Activated CD4-positive, CD25-positive, alpha-beta regulatory T cell treated with anti-CD3 and anti-CD28 coated beads, Interleukin-2, amount 50 U/mL, for 72 hours (primary cell): ENCODE data around the gene HSD17B12.

Source experiments
- DNase-seq: peaks from one replicate; pipeline ENCODE4 v3.0.0; 2021

Gene HSD17B12

DNA sequence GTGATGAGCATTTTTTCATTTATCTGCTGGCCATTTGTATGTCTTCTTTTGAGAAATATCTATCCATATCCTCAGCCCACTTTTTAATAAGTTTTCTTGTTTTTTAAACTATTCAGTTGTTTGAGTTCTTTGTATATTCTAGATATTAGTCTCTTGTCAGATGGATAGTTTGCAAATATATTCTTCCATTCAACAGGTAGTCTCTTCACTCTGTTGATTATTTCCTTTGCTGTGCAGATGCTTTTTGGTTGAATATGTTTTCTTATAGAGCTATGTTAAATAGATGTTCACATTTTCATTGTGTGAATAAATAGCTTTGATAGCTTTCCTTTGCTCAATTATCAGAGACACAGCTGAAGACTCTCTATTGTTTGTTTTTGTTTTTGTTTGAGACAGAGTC, 131.9 kb downstream of the HSD17B12 start:
- no peak for DNase-seq

DNA sequence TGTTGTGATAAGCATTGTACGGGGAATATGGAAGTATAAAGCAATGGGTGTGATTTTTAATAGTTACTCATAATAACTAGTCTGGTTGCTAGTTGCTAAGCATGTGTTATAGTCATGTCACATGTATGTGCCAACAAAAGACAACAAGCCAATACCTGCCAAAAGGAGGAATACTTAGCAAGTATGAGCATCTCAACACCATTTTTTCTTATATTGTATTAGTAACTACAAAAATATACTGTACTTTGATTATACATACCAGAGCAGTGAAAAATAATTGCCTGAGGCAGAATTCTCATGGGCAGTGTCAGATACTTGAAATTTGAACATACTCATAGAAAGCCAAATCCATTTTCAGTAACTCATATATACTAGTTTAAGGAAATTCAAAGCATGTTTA, 137.7 kb downstream of the HSD17B12 start:
- DNase-seq: no peak

DNA sequence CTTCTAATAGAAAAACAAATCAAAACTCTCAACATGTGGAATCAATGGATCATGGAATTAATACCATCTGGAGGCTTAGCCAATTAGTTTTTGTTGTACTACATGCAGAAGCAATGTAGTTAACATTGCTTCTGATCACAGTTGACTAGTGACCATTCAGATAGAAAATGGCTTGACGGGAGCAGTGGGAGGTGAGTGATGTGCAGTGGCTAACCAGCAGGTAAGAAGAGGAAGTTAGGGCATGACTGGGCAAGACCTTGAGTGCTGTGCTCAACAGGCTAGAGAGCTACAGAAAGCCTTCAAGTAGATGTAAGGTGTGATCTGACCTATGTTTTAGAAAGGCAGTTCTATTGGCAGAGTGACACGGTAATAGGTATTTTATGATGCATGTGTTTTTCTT, 139.4 kb downstream of the HSD17B12 start:
- no peak for DNase-seq

DNA sequence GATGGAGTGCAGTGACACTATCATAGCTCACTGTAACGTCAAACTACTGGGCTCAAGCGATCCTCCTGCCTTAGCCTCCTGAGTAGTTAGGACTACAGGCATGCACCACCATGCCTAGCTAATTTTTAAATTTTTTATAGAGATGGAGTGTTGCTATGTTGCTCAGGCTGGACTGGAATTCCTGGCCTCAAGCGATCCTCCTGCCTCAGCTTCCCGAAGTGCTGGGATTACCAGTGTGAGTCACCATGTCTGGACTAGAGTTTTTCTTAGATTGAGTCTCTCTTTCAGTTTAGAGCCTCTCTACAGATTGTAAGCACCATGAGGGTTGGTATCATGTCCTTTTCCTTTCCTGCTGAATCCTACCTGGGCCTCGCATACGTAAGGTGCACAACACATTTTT, 142.8 kb downstream of the HSD17B12 start:
- no peak for DNase-seq

DNA sequence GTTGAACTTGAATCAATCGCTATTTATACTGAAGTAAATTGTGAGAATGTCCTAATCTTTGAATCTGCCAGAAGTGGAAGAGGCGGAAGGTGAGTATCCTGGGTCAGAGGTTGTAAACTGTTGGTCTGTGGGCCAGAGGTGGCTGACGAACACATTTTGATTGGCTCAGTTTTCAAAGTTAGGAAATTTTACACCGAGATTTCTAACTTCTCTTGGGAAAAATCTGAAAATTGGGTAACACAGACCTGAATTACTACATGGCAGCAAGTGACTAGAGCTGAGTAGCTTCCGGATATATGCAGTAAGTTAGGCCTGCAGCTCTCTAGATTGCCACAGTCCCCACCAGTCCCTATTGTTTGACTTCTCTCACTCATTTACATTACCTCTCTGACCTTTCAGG, 143.3 kb downstream of the HSD17B12 start:
- no peak for DNase-seq

DNA sequence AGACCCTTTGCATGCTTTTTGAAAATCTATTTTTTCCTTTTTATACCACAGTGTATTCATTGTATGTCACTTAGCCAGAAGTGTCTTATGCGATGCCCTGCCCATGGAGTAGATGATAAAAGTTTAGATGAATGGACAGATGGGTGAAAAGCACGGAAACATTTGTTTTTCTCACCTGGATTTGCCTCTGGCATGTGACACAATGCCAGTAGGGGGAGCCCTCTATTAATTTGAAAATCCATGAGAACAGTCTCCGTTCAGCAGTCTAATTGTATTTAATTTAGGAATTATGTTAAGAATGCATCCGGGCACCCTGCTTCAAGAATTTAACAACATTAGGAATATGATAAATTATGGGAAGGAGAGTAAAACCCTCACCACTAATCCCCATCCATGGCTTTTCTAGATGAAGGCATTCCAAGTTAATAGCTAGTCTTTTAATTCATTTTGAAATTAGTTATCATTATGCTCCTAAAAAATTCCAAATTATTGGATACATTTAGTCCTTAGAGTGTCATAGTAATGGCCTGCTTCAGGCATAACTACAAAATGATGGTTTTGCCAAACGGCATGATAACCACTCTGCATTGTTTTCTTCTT, 144.8 kb downstream of the HSD17B12 start:
- DNase-seq: no peak

DNA sequence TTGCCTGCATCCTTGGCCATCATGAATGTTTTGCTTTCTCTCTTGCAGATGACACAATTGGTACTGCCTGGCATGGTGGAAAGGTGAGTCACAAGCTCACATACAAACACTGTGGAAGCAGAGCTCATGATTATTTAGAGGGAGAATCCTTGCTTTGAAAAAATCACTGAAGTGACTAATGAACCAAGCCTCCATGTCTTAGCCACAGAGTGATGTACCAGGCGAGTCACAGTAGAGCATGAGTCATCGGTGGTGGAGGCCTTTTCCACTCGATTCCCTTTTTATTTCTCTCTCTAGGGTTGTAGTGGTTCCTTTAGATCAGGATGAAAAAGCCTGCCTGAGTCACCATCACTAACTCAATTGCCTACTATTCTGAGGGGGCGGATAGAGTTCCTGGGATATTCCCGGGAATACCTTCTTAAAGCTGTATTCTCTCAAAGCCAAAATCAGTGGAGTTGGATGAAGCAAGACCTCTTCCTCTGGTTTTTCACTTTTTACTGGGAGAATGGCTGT, 150.4 kb downstream of the HSD17B12 start:
- DNase-seq: no peak

DNA sequence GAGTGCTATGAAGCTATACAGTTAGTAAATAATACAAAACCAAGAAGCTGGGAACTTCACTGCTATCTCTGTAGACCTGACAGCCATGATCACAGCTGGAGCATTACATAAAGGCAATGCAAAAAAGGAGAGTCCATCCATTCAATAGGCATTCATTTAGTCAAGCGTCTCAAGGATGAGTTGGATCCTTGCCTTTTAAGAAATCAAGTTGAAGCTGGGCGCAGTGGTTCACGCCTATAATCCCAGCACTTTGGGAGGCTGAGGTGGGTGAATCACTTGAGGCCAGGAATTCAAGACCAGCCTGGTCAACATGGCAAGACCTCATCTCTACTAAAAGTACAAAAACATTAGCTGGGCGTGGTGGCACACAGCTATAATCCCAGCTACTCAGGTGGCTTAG, 152.0 kb downstream of the HSD17B12 start:
- no peak for DNase-seq

DNA sequence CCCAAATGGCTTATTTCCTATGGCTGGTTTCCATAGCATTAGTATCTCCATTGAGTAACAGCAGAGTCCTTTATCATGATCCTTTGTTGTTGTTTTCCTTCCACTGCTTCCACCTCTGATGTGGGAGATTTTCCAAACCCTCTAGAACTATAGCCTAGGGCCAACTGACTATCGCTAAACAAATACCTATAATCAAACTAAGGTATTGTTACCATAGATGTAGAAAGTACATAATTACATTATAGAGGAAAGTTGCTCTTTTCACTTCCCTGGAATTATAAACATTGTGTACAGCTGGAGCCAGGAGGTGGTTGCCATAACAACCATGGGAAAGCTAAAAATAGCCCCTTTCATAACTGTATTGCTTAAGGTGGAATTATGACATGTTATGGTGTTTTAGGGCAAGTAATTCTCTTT, 153.1 kb downstream of the HSD17B12 start:
- DNase-seq: no peak

DNA sequence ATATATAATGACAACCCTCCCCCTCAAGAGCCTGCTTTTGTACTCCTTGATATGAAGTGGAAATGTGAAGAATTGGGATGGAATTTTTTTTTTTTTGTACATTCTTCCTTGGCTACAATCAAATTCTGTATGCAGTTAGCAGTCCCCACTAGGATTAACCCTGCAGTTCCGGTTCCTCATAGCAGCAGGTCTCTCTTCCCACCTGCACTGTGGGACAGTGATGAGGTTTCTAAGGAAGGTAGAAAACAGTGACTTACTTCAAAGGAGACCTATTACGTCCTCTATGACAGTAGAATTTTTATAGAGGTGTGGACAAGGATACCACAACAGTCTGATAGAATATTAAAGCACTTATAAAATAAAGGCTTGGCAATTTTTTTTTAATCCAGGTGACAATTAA, 153.7 kb downstream of the HSD17B12 start:
- no peak for DNase-seq

DNA sequence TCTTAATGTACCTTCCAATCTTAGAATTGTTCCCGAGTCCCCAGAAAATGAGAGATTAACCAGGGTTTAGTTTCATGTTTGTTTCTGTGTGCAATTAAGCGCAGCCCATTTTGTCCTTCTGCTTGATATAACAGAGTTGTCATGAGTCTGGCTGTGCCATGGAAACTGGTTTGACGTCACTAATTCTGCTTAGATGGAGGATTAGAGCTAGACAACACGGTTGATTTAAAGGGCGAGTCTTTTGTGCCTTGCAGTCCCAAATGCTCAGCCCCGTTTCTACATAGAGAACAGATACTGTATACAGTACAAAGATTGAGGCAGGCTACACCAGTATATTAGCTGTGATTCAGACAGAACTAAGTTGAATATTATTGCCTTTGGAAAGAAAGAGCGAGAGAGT, 154.6 kb downstream of the HSD17B12 start:
- no peak for DNase-seq

DNA sequence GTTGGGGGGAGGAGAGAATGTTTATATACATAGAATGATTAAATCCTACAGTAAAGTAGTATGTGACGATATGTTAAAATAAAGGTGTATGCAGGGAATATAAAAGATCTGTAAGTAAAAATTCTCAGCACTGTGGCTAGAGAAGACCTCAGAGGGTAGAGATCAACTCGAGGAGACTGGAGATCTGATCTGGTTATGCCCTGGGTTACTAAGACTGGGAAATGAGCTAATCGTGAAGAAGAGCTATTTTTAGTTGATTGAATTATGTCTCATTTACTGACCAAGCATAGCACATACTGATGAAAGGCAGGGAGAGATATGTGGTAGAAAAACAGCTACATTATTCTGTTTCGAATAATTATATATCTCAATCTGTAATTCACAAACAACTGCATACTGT, 157.3 kb downstream of the HSD17B12 start:
- no peak for DNase-seq

DNA sequence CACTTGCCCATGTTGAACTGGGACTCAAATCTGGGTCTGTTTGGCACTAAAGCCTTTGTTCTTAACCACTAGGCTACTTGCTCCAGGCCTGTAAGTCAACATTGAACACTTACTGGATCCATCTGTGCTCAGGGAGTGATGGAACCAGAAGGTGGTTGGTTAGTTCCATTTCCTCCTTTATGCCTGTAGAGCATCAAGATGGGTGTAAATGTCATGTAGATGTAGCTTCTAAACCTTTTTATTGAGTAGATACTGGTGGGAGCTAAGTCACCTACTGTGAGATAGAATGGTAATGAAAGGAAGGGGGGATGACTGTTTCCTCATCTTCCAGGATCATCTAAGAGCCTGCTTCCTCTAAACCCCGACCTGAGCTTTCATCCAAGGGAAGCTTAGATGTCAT, 161.5 kb downstream of the HSD17B12 start:
- no peak for DNase-seq

DNA sequence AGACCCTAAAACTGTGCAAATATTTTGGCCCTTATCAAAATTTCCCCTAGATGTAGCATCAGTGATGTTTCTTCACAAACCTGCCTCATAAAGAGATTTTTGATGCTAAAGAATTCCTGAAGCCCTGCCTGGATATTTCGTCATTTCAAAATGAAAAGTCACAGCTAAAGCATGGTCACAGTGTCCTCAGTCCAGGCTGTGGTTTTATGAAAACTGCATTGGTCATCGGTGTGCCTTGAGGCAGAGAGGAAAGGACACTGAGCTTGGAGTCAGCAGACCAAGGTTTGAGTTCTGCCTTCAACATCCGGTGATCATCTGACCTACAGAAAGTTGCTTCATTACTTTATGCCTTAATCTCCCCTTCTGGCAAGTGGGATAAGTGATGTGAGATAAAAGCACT, 165.3 kb downstream of the HSD17B12 start:
- DNase-seq: no peak

DNA sequence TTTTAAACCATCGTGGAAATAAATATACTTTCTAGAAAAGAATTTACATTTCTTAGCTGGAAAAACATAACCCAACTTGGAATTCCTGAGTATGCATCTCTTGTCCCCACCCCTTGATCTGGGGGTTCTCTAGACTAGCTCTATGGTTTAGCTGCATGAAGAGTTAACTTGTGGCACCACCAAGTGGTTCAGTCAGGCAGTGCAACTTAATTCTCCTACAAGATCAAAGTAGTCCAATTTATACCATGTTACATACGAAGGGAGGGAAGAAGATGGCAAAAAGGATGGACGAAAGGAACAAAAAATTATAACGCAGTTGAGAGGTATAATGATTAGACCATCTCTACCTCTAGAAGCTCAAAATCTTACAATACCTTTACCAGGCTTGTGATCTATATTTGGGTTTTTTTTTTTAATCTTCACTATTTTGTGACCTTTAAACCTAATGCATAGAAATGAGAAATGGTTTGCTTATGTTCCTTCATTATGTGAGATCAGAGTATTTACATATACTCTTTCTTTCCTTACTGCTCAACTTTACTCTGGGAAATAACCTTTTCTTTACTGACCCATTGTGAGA, 171.6 kb downstream of the HSD17B12 start:
- peak; percentile 51 for DNase-seq

DNA sequence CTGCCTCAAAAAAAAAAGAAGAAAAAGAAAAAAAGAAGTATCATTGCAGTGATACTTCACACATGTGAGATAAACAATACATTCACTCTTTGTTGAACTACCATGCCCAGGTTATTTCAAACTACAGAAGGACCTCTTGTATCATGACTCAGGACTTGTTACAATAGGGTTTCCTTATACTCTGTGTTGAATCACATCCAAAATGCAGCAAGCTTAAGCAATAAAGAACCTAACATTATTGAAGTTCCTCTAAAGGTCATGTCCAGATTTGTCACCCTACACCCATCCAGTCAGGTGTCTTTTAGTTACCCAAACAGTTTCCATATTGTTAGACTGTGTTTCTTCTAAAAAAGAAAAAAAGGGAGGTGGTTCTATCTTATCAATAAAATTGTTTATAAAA, 173.2 kb downstream of the HSD17B12 start:
- DNase-seq: no peak

DNA sequence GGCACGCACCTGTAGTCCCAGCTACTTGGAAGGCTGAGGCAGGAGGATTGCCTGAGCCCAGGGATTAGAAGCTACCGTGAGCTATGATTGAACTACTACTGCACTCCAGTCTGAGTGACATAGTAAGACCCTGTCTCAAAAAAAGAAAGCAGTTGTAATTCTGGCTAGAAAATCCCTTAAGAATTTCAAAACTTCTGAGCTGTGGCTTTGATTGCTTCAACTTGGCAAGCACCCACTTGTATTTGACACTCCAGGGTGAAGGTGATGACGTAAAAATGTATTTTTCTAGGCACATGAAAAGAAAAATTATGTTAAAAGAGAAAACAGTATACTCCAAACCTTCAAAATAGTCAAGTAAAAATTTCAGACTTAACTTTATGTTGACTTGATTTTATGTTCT, 176.5 kb downstream of the HSD17B12 start:
- no peak for DNase-seq

DNA sequence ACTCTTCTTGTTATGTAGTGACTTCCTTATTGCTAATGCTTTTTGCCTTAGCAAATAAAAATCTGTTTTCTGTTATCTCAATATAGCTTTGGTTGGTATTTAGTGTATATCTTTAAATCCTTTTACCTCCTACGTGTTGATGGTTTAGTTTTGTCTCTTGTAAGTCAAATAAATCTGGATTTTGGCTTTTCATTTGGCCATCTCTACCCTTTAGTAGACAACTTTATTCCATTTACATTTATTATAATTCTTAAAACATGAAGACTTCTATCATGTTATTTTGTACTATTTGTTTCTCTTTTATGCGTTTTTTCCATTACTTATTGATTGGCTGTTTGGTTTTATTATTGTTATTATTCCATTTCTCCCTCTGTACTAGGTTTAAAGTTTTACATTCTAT, 180.6 kb downstream of the HSD17B12 start:
- DNase-seq: no peak

DNA sequence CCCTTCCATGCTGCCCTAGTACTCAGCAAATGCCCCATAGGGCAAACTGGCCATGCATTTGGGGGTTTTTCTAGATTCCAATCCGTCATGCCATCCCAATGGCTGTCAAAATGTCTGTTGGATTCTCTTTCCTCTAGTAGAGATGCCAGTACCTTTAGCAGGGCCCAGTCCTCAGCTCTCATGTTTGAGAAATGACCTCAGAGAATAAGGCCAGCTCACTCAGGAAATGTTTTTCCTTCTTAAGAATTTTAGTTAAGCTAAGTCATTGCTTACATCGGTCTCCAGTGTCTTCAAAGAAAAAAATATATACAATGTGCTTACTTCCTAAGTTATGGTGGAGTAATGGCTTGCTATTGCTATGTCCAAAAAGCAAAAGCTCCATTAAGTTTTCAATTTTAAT, 186.0 kb downstream of the HSD17B12 start:
- no peak for DNase-seq

DNA sequence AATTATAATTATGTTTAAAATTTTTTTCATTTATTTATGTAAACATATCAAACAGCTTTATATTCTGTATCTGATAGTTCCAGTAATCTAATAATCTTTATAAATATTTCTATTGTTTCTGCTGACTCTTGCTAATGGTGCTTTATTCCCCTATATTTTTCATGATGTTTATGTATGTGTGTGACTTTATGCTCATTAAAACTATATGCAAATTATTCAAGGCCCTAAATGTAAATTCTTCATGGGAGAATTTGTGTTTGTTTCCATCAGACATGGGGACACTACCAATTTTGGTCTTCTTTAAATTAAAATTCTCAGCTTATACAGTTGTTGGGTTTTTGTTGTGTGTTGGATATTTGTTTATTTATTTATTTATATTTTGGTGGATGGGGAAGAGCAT, 186.4 kb downstream of the HSD17B12 start:
- DNase-seq: no peak

DNA sequence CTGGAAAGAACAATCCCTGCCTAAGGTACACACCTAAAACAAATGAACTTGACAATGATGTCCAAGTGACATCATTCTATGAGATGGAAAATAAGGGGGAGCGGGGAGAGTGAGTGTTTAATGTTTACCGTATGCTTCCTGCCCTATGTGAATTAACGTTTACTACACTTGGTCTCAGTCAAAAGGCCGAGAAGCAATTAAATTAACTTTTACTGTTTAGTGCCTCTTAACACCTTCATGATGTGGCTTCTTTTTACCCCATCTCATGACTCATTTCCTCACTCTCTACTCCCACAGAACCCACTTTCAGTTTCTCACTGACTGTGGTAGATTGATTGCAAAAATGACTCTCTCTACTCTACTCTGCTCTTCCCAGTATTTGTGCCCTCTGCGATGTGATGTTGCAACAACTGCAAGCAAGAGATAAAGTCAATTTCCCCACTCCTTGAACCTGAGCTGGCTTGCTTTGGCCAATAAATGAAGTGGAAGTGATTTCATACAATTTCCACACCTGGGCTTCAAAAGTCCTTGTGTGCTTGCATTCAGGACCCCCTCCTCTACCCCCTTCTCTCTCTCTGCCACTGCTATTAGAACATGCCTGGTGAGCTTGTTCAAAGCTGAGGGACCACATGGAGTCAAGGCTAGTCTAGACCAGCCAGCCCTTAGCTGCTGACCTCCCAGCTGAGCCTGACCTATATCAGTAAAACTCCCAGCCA, 188.5 kb downstream of the HSD17B12 start:
- DNase-seq: no peak

DNA sequence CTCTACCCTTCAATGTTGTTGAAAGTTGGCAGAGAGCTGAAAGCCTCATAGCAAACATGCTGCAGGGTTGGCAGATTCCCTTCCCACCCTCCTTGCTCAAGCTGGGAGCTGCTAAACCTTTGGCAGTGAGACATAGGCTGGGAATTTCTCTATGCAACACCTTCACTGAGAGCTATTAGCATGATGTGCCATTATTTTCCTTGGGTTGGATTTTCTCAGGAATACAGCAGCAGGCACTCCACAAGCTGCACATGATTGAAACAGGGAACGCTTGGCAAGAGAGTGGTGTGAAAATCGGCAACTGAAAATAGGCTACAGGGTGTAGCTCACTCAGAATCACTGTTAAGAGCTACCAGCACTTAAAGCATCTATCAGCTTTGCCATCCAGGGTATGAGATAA, 190.5 kb downstream of the HSD17B12 start:
- DNase-seq: no peak

DNA sequence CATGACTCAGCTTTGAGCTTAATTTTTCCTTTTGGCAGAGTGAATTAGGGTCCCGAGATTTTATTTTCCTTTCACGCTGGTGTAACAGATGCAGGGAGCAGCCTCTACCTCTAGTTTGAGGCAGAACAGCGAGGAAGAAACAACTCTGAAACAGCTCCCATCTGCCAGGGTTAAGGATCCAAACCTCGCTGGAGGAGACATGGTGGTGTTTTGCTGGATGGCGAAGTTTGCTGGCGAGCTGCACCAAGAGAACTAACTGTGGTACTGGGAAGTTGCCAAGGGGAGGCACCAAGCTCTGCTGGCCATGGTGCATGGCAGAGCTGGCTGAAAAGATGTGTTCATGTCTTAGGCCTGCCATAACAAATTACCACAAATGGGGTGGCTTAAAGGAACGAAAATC, 192.5 kb downstream of the HSD17B12 start:
- DNase-seq: no peak

DNA sequence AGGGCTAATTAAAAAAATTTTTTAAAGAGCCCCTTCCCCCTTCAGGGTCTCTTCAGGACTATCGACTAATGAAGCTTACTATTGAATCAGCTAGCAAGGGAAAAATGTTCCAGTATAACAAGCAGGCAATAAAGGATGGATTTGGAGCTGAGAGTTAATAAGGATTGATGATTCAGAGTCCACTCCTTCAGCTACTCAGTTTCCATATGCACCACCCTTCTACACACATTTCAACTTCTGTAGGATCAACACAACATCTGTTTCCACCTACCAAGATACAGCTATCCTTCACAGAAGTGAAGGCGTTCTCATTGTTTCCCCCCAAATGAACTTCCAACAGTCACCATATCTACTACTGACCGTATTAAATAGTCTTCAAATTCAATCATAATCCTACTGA, 193.5 kb downstream of the HSD17B12 start:
- DNase-seq: no peak

DNA sequence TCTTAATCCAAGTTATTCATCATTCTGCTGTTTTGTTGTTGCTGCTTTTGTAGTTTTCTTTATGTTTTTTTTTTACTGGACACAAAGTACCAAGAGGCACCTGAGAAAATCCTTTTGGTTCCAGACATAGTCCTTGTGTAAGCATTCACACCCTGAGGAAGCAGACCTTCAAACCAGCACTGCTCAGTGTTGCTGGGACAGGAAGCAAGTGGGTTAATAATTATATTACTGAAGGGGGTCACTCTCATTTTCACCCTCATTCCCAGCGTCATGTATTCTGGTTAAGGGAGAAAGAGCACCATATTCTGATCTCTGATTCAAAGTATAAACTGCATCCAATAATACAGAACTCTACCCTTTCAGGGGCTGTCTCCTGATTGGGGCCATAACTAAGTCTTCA, 194.2 kb downstream of the HSD17B12 start:
- DNase-seq: no peak
